Measurements from ENCODE around the gene PTPRT.

DNA sequence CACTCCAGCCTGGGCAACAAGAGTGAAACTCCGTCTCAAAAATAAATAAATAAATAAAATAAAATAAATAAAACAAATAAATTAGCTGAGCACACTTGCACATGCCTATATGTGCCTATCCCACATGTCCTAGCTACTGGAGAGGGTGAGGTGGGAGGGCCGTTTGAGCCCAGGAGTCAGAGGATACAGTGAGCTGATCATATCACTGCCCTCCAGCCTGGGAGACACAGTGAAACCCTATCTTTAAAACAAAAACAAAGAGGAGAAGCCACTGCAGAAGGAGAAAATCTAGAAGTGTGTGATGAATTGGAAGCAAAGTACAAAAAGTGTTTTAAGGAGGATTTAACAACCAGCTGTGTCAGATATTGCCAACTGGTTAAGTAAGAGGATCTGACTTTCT, 728.4 kb downstream of the PTPRT start:
- TF ChIP-seq, protein P1, sequence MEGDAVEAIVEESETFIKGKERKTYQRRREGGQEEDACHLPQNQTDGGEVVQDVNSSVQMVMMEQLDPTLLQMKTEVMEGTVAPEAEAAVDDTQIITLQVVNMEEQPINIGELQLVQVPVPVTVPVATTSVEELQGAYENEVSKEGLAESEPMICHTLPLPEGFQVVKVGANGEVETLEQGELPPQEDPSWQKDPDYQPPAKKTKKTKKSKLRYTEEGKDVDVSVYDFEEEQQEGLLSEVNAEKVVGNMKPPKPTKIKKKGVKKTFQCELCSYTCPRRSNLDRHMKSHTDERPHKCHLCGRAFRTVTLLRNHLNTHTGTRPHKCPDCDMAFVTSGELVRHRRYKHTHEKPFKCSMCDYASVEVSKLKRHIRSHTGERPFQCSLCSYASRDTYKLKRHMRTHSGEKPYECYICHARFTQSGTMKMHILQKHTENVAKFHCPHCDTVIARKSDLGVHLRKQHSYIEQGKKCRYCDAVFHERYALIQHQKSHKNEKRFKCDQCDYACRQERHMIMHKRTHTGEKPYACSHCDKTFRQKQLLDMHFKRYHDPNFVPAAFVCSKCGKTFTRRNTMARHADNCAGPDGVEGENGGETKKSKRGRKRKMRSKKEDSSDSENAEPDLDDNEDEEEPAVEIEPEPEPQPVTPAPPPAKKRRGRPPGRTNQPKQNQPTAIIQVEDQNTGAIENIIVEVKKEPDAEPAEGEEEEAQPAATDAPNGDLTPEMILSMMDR (IDR thresholded peaks at IDR 0.05; ENCODE audit: borderline replicate concordance, extremely low read depth, low read length, poor library complexity, severe bottlenecking), result no peak
- TF ChIP-seq EZH2 (IDR thresholded peaks at IDR 0.05; ENCODE audit: borderline replicate concordance, low read depth, low read length, severe bottlenecking), result no peak
